Measurements from ENCODE around the gene EFS. TPM values are rescaled to one million over a fixed set of nuclear protein-coding genes. Genes with fewer than 3 reads are reported as not detected.

EFS gene
- 6.3 and 10.7 TPM in 2 replicates for total RNA-seq

GRCh38 chr14:23365036-23365731 lies at the start of gene EFS:
EFS (minus strand) TSS chr14:23365172; CDS start chr14:23365025, 147 bp downstream.

GRCh38 chr14:23407516-23408306 lies 42.7 kb upstream of the EFS start, which contains the start of gene MYH6:
MYH6 (minus strand) TSS chr14:23408273; CDS start chr14:23407223, 1,050 bp downstream.

GRCh38 chr14:23376482-23377197 lies 11.7 kb upstream of the EFS start, which contains the start of gene CMTM5:
CMTM5 (plus strand) TSS chr14:23377046; CDS start chr14:23377252, 206 bp downstream.

GRCh38 chr14:23372509-23372908 lies 7.5 kb upstream of the EFS start, which contains the start of gene IL25:
IL25 (plus strand) TSS chr14:23372809.

DNA sequence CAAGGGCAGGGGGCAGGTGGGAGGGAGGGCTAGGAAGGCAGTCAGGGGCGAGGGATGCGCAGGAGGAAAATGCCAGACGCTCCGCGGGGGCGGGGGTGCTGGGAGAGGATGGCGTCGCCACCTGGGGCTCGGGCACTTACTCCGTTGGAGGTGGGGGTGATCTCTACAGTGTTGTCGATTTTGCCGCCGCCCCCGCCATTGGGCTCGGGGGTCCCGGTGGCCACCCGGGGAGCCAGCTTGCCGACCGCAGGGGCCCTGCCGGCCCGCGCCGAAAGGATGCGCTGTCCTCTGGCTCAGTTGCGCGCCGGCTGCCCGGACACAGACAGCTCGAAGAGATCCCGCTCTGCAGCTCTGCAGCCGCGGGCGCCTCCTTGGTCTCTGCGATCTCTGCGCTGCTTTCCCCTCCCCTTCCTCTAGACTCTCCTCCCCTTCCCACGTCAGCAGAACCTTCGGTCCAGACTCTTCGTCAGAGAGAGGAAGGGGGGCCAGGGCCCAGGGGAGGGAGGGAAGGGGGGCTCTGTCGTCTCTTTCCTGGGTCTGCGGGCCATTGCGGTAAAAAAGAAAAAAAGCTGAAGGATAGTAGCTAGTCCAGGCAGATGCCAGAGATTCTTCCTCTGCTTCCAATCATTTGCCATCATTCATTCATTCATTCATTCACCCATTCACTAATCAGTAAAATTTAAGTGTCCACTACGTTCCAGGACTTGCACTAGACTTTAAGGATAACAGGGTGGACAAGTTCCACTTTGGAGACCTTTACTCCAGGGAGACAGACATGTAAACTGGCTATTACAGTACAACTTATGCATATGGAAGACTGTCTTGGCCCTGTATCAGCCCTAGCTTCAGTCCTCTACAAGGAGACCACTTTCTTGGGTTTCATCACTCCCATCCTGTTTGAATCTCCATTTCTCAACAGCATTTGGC lies 12.2 kb downstream of the EFS start, which contains the start of gene SLC22A17:
SLC22A17 (minus strand) TSS at position 382 of the 927 bp plus-strand sequence.

GRCh38 chr14:23320584-23321571 lies 44.1 kb downstream of the EFS start, which contains the start of gene PABPN1:
PABPN1 (plus strand) TSS chr14:23321457; CDS start chr14:23321470, 13 bp downstream.

GRCh38 chr14:23306412-23307145 lies 58.4 kb downstream of the EFS start, which contains the start of gene BCL2L2:
BCL2L2 (plus strand) TSS chr14:23306833; CDS start chr14:23307768, 935 bp downstream.

Other genes starting within 250 kb of the EFS start
- gene CEBPE, start 245.9 kb downstream of the EFS start, total RNA-seq: not detected in 2 replicates
- 73.6 and 75.6 TPM in 2 replicates for gene SLC7A8, start 181.5 kb downstream of the EFS start, total RNA-seq
- not detected in 2 replicates for gene RNF212B, start 127.2 kb downstream of the EFS start, total RNA-seq
- gene HOMEZ, start 79.0 kb downstream of the EFS start, total RNA-seq: 2.4 and 4.1 TPM in 2 replicates
- 2.8 and 3.5 TPM in 2 replicates for gene PPP1R3E, start 62.3 kb downstream of the EFS start, total RNA-seq
- 21.0 and 26.2 TPM in 2 replicates for gene BCL2L2, start 58.3 kb downstream of the EFS start, total RNA-seq
- 69.9 and 83.4 TPM in 2 replicates for gene PABPN1, start 43.7 kb downstream of the EFS start, total RNA-seq
- 11.9 and 12.1 TPM in 2 replicates for gene SLC22A17, start 12.3 kb downstream of the EFS start, total RNA-seq
- not detected in 2 replicates for gene IL25, start 7.6 kb upstream of the EFS start, total RNA-seq
- 0.31 and 0.40 TPM in 2 replicates for gene CMTM5, start 11.9 kb upstream of the EFS start, total RNA-seq
- gene MYH6, start 43.1 kb upstream of the EFS start, total RNA-seq: not detected in 2 replicates
- gene MYH7, start 70.5 kb upstream of the EFS start, total RNA-seq: not detected in 2 replicates
- gene NGDN, start 104.5 kb upstream of the EFS start, total RNA-seq: 42.3 and 42.7 TPM in 2 replicates
- under 0.01 and 0.06 TPM in 2 replicates for gene ZFHX2, start 186.6 kb upstream of the EFS start, total RNA-seq
- 15.0 and 18.0 TPM in 2 replicates for gene THTPA, start 191.1 kb upstream of the EFS start, total RNA-seq
- 3.2 and 4.2 TPM in 2 replicates for gene AP1G2, start 202.6 kb upstream of the EFS start, total RNA-seq
- gene JPH4, start 213.6 kb upstream of the EFS start, total RNA-seq: not detected in 2 replicates